ENCODE measurements around the gene MTHFR.

The MTHFR gene

GRCh38 chr1:11817192-11817591 is 11.4 kb upstream of the MTHFR start:
- WGBS (ENCODE audit: extremely low coverage, insufficient coverage, insufficient read length): no CpG with 5 or more reads among the region's 12 CpGs
- Histone ChIP-seq H4K12ac (ENCODE audit: low read depth, low read length) (no peak overlapping the region), H3K27me3 (ENCODE audit: insufficient read depth, low read length) (no peaks in the 10 kb centered on the region), H3K4me3 (ENCODE audit: low read depth, low read length) (no peak overlapping the region), H3K14ac (ENCODE audit: low read length) (no peak overlapping the region), H2AK5ac (ENCODE audit: low read length) (no peak overlapping the region), H3K79me1 (ENCODE audit: low read length) (no peaks in the 10 kb centered on the region), H3K79me2 (ENCODE audit: control insufficient read depth, insufficient read depth, low read length, poor library complexity) (no peaks in the 10 kb centered on the region), H3K4me1 (ENCODE audit: control insufficient read depth in 1 of 2, insufficient read depth in 2 of 2, low read length in 2 of 2) (peaks cover 1 to 2% of the 10 kb centered on the region in 2 experiments), H3K23ac (ENCODE audit: low read length) (no peak overlapping the region), H3K9ac (ENCODE audit: low read length) (no peak overlapping the region), H3K36me3 (ENCODE audit: control insufficient read depth in 1 of 2, insufficient read depth in 2 of 2, low read length in 2 of 2) (peaks cover 31 to 37% of the 10 kb centered on the region in 2 experiments), H4K91ac (ENCODE audit: low read depth, low read length) (no peak overlapping the region), H4K8ac (ENCODE audit: low read depth, low read length) (no peak overlapping the region), H2BK120ac (ENCODE audit: insufficient read depth, low read length, poor library complexity) (no peak overlapping the region), H2BK12ac (ENCODE audit: low read length) (no peak overlapping the region), H3K18ac (ENCODE audit: low read length) (no peak overlapping the region), H2AFZ (ENCODE audit: insufficient read depth, low read length, poor library complexity) (no peak overlapping the region), H3K27ac (ENCODE audit: low read depth, low read length) (no peak overlapping the region), H3K4ac (ENCODE audit: low read depth, low read length) (no peak overlapping the region), H2BK5ac (ENCODE audit: low read depth, low read length, poor library complexity) (no peak overlapping the region), H3K9me3 (ENCODE audit: insufficient read depth, low read depth, low read length) (no peaks in the 10 kb centered on the region), H3K4me2 (ENCODE audit: low read length) (no peak overlapping the region)
- no peak for DNase-seq

GRCh38 chr1:11813021-11813420 is 7.3 kb upstream of the MTHFR start:
- no peak overlapping the region for H2AFZ ChIP-seq (ENCODE audit: insufficient read depth, low read length, poor library complexity)
- no peak overlapping the region for H3K4me3 ChIP-seq (ENCODE audit: low read depth, low read length)
- H3K79me1 ChIP-seq (ENCODE audit: low read length): no peaks in the 10 kb centered on the region
- H3K14ac ChIP-seq (ENCODE audit: low read length): no peak overlapping the region
- H4K8ac ChIP-seq (ENCODE audit: low read depth, low read length): no peak overlapping the region
- H3K4me2 ChIP-seq (ENCODE audit: low read length): no peak overlapping the region
- H2BK12ac ChIP-seq (ENCODE audit: low read length): no peak overlapping the region
- H3K36me3 ChIP-seq (ENCODE audit: control insufficient read depth in 1 of 2, insufficient read depth in 2 of 2, low read length in 2 of 2): peaks cover 49 to 50% of the 10 kb centered on the region in 2 experiments
- H3K9ac ChIP-seq (ENCODE audit: low read length): no peak overlapping the region
- H2BK5ac ChIP-seq (ENCODE audit: low read depth, low read length, poor library complexity): no peak overlapping the region
- no peak overlapping the region for H3K23ac ChIP-seq (ENCODE audit: low read length)
- WGBS (ENCODE audit: extremely low coverage, insufficient coverage, insufficient read length): no CpG with 5 or more reads among the region's 5 CpGs
- no peak overlapping the region for H3K27ac ChIP-seq (ENCODE audit: low read depth, low read length)
- no peaks in the 10 kb centered on the region for H3K27me3 ChIP-seq (ENCODE audit: insufficient read depth, low read length)
- no peaks in the 10 kb centered on the region for H3K79me2 ChIP-seq (ENCODE audit: control insufficient read depth, insufficient read depth, low read length, poor library complexity)
- no peaks in the 10 kb centered on the region for H3K9me3 ChIP-seq (ENCODE audit: insufficient read depth, low read depth, low read length)
- H3K4me1 ChIP-seq (ENCODE audit: control insufficient read depth in 1 of 2, insufficient read depth in 2 of 2, low read length in 2 of 2): peaks cover 0 to 3% of the 10 kb centered on the region in 2 experiments
- H2BK120ac ChIP-seq (ENCODE audit: insufficient read depth, low read length, poor library complexity): no peak overlapping the region
- no peak overlapping the region for H4K12ac ChIP-seq (ENCODE audit: low read depth, low read length)
- no peak overlapping the region for H3K18ac ChIP-seq (ENCODE audit: low read length)
- no peak overlapping the region for H2AK5ac ChIP-seq (ENCODE audit: low read length)
- H3K4ac ChIP-seq (ENCODE audit: low read depth, low read length): no peak overlapping the region
- no peak for DNase-seq
- H4K91ac ChIP-seq (ENCODE audit: low read depth, low read length): no peak overlapping the region

- Histone ChIP-seq H2BK12ac (ENCODE audit: low read length) (no peak overlapping the region), H2AK5ac (ENCODE audit: low read length) (no peak overlapping the region), H3K4me1 (ENCODE audit: control insufficient read depth in 1 of 2, insufficient read depth in 2 of 2, low read length in 2 of 2) (peaks cover 24 to 25% of the 10 kb centered on the region in 2 experiments), H3K79me1 (ENCODE audit: low read length) (peaks cover 29% of the 10 kb centered on the region), H2BK120ac (ENCODE audit: insufficient read depth, low read length, poor library complexity) (no peak overlapping the region), H3K14ac (ENCODE audit: low read length) (no peak overlapping the region), H3K18ac (ENCODE audit: low read length) (no peak overlapping the region), H3K9me3 (ENCODE audit: insufficient read depth, low read depth, low read length) (peaks cover 2% of the 10 kb centered on the region), H3K4me3 (ENCODE audit: low read depth, low read length) (no peak overlapping the region), H3K27ac (ENCODE audit: low read depth, low read length) (no peak overlapping the region), H3K4ac (ENCODE audit: low read depth, low read length) (peak overlapping the region; percentile 93), H4K91ac (ENCODE audit: low read depth, low read length) (no peak overlapping the region), H4K12ac (ENCODE audit: low read depth, low read length) (no peak overlapping the region), H3K36me3 (ENCODE audit: control insufficient read depth in 1 of 2, insufficient read depth in 2 of 2, low read length in 2 of 2) (peaks cover 19 to 25% of the 10 kb centered on the region in 2 experiments), H2AFZ (ENCODE audit: insufficient read depth, low read length, poor library complexity) (no peak overlapping the region), H2BK5ac (ENCODE audit: low read depth, low read length, poor library complexity) (no peak overlapping the region), H3K23ac (ENCODE audit: low read length) (no peak overlapping the region), H3K27me3 (ENCODE audit: insufficient read depth, low read length) (no peaks in the 10 kb centered on the region), H3K4me2 (ENCODE audit: low read length) (peak overlapping the region; percentile 66), H4K8ac (ENCODE audit: low read depth, low read length) (no peak overlapping the region), H3K9ac (ENCODE audit: low read length) (no peak overlapping the region), H3K79me2 (ENCODE audit: control insufficient read depth, insufficient read depth, low read length, poor library complexity) (peaks cover 14% of the 10 kb centered on the region)
- DNase-seq: no peak
- WGBS (ENCODE audit: extremely low coverage, insufficient coverage, insufficient read length): no CpG with 5 or more reads among the region's 2 CpGs
These were observed 1.4 kb upstream of the MTHFR start for GRCh38 chr1:11807133-11807532.

- Histone ChIP-seq H3K79me2 (ENCODE audit: control insufficient read depth, insufficient read depth, low read length, poor library complexity) (peaks cover 14% of the 10 kb centered on the region), H2BK12ac (ENCODE audit: low read length) (peak overlapping the region; percentile 46), H2BK5ac (ENCODE audit: low read depth, low read length, poor library complexity) (peak overlapping the region; percentile 98), H3K4me2 (ENCODE audit: low read length) (peak overlapping the region; percentile 66), H4K8ac (ENCODE audit: low read depth, low read length) (peak overlapping the region; percentile 98), H2AFZ (ENCODE audit: insufficient read depth, low read length, poor library complexity) (peak overlapping the region; percentile 95), H3K36me3 (ENCODE audit: control insufficient read depth in 1 of 2, insufficient read depth in 2 of 2, low read length in 2 of 2) (peaks cover 14 to 19% of the 10 kb centered on the region in 2 experiments), H4K91ac (ENCODE audit: low read depth, low read length) (peak overlapping the region; percentile 97), H3K27ac (ENCODE audit: low read depth, low read length) (peak overlapping the region; percentile 97), H3K14ac (ENCODE audit: low read length) (peak overlapping the region; percentile 96), H3K18ac (ENCODE audit: low read length) (peak overlapping the region; percentile 98), H3K9ac (ENCODE audit: low read length) (peak overlapping the region; percentile 80), H3K4me3 (ENCODE audit: low read depth, low read length) (peak overlapping the region; percentile 94), H3K4ac (ENCODE audit: low read depth, low read length) (peak overlapping the region; percentile 93), H3K79me1 (ENCODE audit: low read length) (peaks cover 29% of the 10 kb centered on the region), H3K9me3 (ENCODE audit: insufficient read depth, low read depth, low read length) (peaks cover 2% of the 10 kb centered on the region), H4K12ac (ENCODE audit: low read depth, low read length) (peak overlapping the region; percentile 96), H2AK5ac (ENCODE audit: low read length) (peak overlapping the region; percentile 49), H2BK120ac (ENCODE audit: insufficient read depth, low read length, poor library complexity) (peak overlapping the region; percentile 96), H3K23ac (ENCODE audit: low read length) (no peak overlapping the region), H3K4me1 (ENCODE audit: control insufficient read depth in 1 of 2, insufficient read depth in 2 of 2, low read length in 2 of 2) (peaks cover 24 to 25% of the 10 kb centered on the region in 2 experiments), H3K27me3 (ENCODE audit: insufficient read depth, low read length) (no peaks in the 10 kb centered on the region)
- WGBS (ENCODE audit: extremely low coverage, insufficient coverage, insufficient read length): no CpG with 5 or more reads among the region's 20 CpGs
- peak in 1 of 2 donors; percentile 65 for DNase-seq
These were observed 658 bp upstream of the MTHFR start for GRCh38 chr1:11806307-11806936.

Measured in trophoblast cell (in vitro differentiated cells and primary cell).